ENCODE data around the gene SF3B2.
"Not testable (repeated sequence)": the region's sequence is repeated elsewhere in the genome, so short reads cannot be mapped to it uniquely, and the experiment has no call there.

SF3B2 gene

GRCh38 chr11:66051766-66052663, at the start of gene SF3B2:
Gene SF3B2, plus strand, starts transcription at chr11:66052364. Its CDS starts 21 bp downstream, at chr11:66052385.
- DNase-seq (ENCODE audit: low read depth in 2 of 2) = peak; percentile 92 to 94

GRCh38 chr11:66002648-66003225, 49.4 kb upstream of the SF3B2 start:
- peak in 1 of 2 donors; percentile 69 for DNase-seq (ENCODE audit: low read depth in 2 of 2)

GRCh38 chr11:66003291-66003690, 48.9 kb upstream of the SF3B2 start:
- no peak for DNase-seq (ENCODE audit: low read depth in 2 of 2)

GRCh38 chr11:66004186-66004585, 48.0 kb upstream of the SF3B2 start:
- DNase-seq (ENCODE audit: low read depth in 2 of 2) = no peak

GRCh38 chr11:66006134-66006890, 45.9 kb upstream of the SF3B2 start:
- DNase-seq (ENCODE audit: low read depth in 2 of 2) = no peak

- DNase-seq (ENCODE audit: low read depth in 2 of 2) = no peak
These were observed 45.3 kb upstream of the SF3B2 start for GRCh38 chr11:66006891-66007176.

GRCh38 chr11:66007201-66007634, 44.9 kb upstream of the SF3B2 start:
- DNase-seq (ENCODE audit: low read depth in 2 of 2) = no peak

- no peak for DNase-seq (ENCODE audit: low read depth in 2 of 2)
These were observed 44.1 kb upstream of the SF3B2 start for GRCh38 chr11:66008095-66008467.

- DNase-seq (ENCODE audit: low read depth in 2 of 2) = no peak
These were observed 43.6 kb upstream of the SF3B2 start for GRCh38 chr11:66008468-66009101.

- DNase-seq (ENCODE audit: low read depth in 2 of 2) = not testable (repeated sequence)
These were observed 42.1 kb upstream of the SF3B2 start for GRCh38 chr11:66010036-66010435.

GRCh38 chr11:66011239-66011784, 40.9 kb upstream of the SF3B2 start:
- no peak for DNase-seq (ENCODE audit: low read depth in 2 of 2)

GRCh38 chr11:66011785-66012303, 40.3 kb upstream of the SF3B2 start, which contains the start of gene CST6:
Gene CST6, plus strand, starts transcription at chr11:66012008. Its CDS starts 37 bp downstream, at chr11:66012045.
- DNase-seq (ENCODE audit: low read depth in 2 of 2) = no peak

- no peak for DNase-seq (ENCODE audit: low read depth in 2 of 2)
These were observed 39.7 kb upstream of the SF3B2 start for GRCh38 chr11:66012371-66012945.

GRCh38 chr11:66012946-66013761, 39.0 kb upstream of the SF3B2 start:
- no peak for DNase-seq (ENCODE audit: low read depth in 2 of 2)

GRCh38 chr11:66013762-66014100, 38.4 kb upstream of the SF3B2 start:
- DNase-seq (ENCODE audit: low read depth in 2 of 2) = no peak

- DNase-seq (ENCODE audit: low read depth in 2 of 2) = no peak
These were observed 37.2 kb upstream of the SF3B2 start for GRCh38 chr11:66014804-66015453.

GRCh38 chr11:66015454-66015881, 36.7 kb upstream of the SF3B2 start:
- DNase-seq (ENCODE audit: low read depth in 2 of 2) = no peak

GRCh38 chr11:66015936-66016792, 36.0 kb upstream of the SF3B2 start:
- no peak for DNase-seq (ENCODE audit: low read depth in 2 of 2)

GRCh38 chr11:66016793-66017177, 35.4 kb upstream of the SF3B2 start:
- DNase-seq (ENCODE audit: low read depth in 2 of 2) = no peak

Data from stimulated activated CD8-positive, alpha-beta memory T cell treated with anti-CD3 and anti-CD28 coated beads, Interleukin-15, amount 100 ng/mL, for 4 hours (primary cell).